GM23338 (cell line): ENCODE measurements around the gene RRP9. TPM values are rescaled to one million over a fixed set of nuclear protein-coding genes. Genes with fewer than 3 reads are reported as not detected.

ENCODE experiments used
- ATAC-seq: fragments of 200-7000 bp; cut with Tn5 transposase; 3 replicates; pipeline ENCODE4 v1.9.1; 2020
- DNase-seq: peaks from one replicate; pipeline ENCODE4 v3.0.0-alpha.2; 2015; ENCODE audit warnings: low spot score
- H2AFZ ChIP-seq: fragments of 200-600 bp; sonication (generic); 2 replicates; pipeline ENCODE4 v1.8.0; 2016; ENCODE audit warnings: antibody characterized with exemption, mild to moderate bottlenecking, moderate library complexity
- H3F3A ChIP-seq: fragments of 200-600 bp; sonication (generic); replicated peaks from 2 replicates; pipeline ENCODE4 v1.8.0; 2017; ENCODE audit warnings: antibody characterized with exemption, mixed run types, low read depth
- H3K27ac ChIP-seq: fragments of 200-600 bp; sonication (generic); 2 replicates; pipeline ENCODE4 v1.6.1; 2016; ENCODE audit warnings: low read depth
- H3K27me3 ChIP-seq: fragments of 200-600 bp; sonication (generic); 2 replicates; pipeline ENCODE4 v1.8.0; 2016; ENCODE audit warnings: mild to moderate bottlenecking, mixed run types, moderate library complexity; ENCODE audit not compliant: insufficient read depth
- H3K36me3 ChIP-seq: fragments of 200-600 bp; sonication (generic); 2 replicates; pipeline ENCODE4 v1.8.0; 2016; ENCODE audit warnings: mild to moderate bottlenecking; ENCODE audit not compliant: insufficient read depth
- H3K4me1 ChIP-seq: fragments of 200-600 bp; sonication (generic); 2 replicates; pipeline ENCODE4 v1.8.0; 2016; ENCODE audit warnings: mild to moderate bottlenecking, moderate library complexity; ENCODE audit not compliant: insufficient read depth
- H3K4me2 ChIP-seq: fragments of 200-600 bp; sonication (generic); 2 replicates; pipeline ENCODE4 v1.7.1; 2017; ENCODE audit warnings: mixed run types
- H3K4me3 ChIP-seq: fragments of 200-600 bp; sonication (generic); 2 replicates; pipeline ENCODE4 v1.6.1; 2016; ENCODE audit warnings: mixed run types
- H3K79me2 ChIP-seq: fragments of 200-600 bp; sonication (generic); replicated peaks from 2 replicates; pipeline ENCODE4 v1.8.0; 2017; ENCODE audit warnings: mild to moderate bottlenecking; ENCODE audit not compliant: insufficient read depth
- H3K9me2 ChIP-seq: fragments of 200-600 bp; sonication (generic); 2 replicates; pipeline ENCODE4 v1.8.0; 2017; ENCODE audit not compliant: insufficient read depth
- H4K20me1 ChIP-seq: fragments of 200-600 bp; sonication (generic); replicated peaks from 2 replicates; pipeline ENCODE4 v1.8.0; 2017; ENCODE audit warnings: mild to moderate bottlenecking; ENCODE audit not compliant: insufficient read depth
- H3K27ac Mint-ChIP-seq: 2 replicates; pipeline ENCODE4 v1.8.0; 2020; ENCODE audit warnings: inconsistent platforms, mild to moderate bottlenecking, moderate library complexity, mixed read lengths
- H3K27me3 Mint-ChIP-seq: 3 replicates; pipeline ENCODE4 v1.8.0; 2022; ENCODE audit warnings: low read depth, mild to moderate bottlenecking, moderate library complexity, mixed read lengths, inconsistent platforms; ENCODE audit not compliant: insufficient read depth, poor library complexity
- H3K36me3 Mint-ChIP-seq: 3 replicates; pipeline ENCODE4 v1.8.0; 2021; ENCODE audit warnings: low read depth, mild to moderate bottlenecking, inconsistent platforms, moderate library complexity, mixed read lengths
- H3K4me1 Mint-ChIP-seq: 3 replicates; pipeline ENCODE4 v1.8.0; 2020; ENCODE audit warnings: mild to moderate bottlenecking, inconsistent platforms, mixed read lengths
- H3K4me3 Mint-ChIP-seq: 3 replicates; pipeline ENCODE4 v1.8.0; 2021; ENCODE audit warnings: moderate library complexity, mild to moderate bottlenecking, inconsistent platforms, mixed read lengths
- H3K9me3 Mint-ChIP-seq: 3 replicates; pipeline ENCODE4 v1.8.0; 2020; ENCODE audit warnings: moderate library complexity, mild to moderate bottlenecking, inconsistent platforms, mixed read lengths
- EZH2 ChIP-seq: fragments of 200-600 bp; sonication (generic); IDR thresholded peaks from one replicate; pipeline ENCODE4 v1.8.0; 2017; ENCODE audit warnings: antibody characterized with exemption, mild to moderate bottlenecking, low read depth; ENCODE audit not compliant: unreplicated experiment
- EZH2phosphoT487 ChIP-seq: fragments of 200-600 bp; sonication (generic); IDR thresholded peaks from one replicate; pipeline ENCODE4 v1.8.1; 2018; ENCODE audit warnings: antibody characterized with exemption; ENCODE audit not compliant: unreplicated experiment
- JUNB ChIP-seq: IDR thresholded peaks from one replicate; pipeline ENCODE4 v1.6.1; 2016; ENCODE audit warnings: antibody characterized with exemption; ENCODE audit not compliant: unreplicated experiment
- NANOG ChIP-seq: IDR thresholded peaks from 2 replicates; pipeline ENCODE4 v1.6.1; 2016; ENCODE audit warnings: antibody characterized with exemption, borderline replicate concordance
- POLR2AphosphoS5 ChIP-seq: IDR thresholded peaks from 2 replicates; pipeline ENCODE4 v1.6.1; 2016; ENCODE audit warnings: antibody characterized with exemption, low read depth
- REST ChIP-seq: IDR thresholded peaks from one replicate; pipeline ENCODE4 v1.6.1; 2018; ENCODE audit warnings: antibody characterized with exemption; ENCODE audit not compliant: unreplicated experiment
- STAT1 ChIP-seq: IDR thresholded peaks from one replicate; pipeline ENCODE4 v1.6.1; 2016; ENCODE audit warnings: antibody characterized with exemption; ENCODE audit not compliant: unreplicated experiment
- ZNF114 ChIP-seq: fragments of 250-450 bp; sonication (Bioruptor Pico); IDR thresholded peaks from 2 replicates; pipeline ENCODE4 v1.5.0; 2020; ENCODE audit warnings: mild to moderate bottlenecking, moderate library complexity
- ZNF331 ChIP-seq: fragments of 250-450 bp; sonication (Bioruptor Pico); IDR thresholded peaks from 2 replicates; pipeline ENCODE4 v1.5.0; 2020; ENCODE audit warnings: low read depth, mild to moderate bottlenecking, moderate library complexity
- ZNF462 ChIP-seq: fragments of 250-450 bp; sonication (Bioruptor Pico); IDR thresholded peaks from 2 replicates; pipeline ENCODE4 v1.5.0; 2020; ENCODE audit warnings: mild to moderate bottlenecking, moderate library complexity
- polyA plus RNA-seq: library from polyadenylated mRNA; unstranded; fragments of >200 nt; fragmentation: Nextera tagmentation; extraction: Ambion mirVana; gene quantifications from 2 replicates; pipeline ENCODE4 v1.2.1, GENCODE V29; 2016
- total RNA-seq: library from RNA; depleted of rRNA; stranded (reverse); fragments of >200 nt; shearing (Covaris generic); gene quantifications from 2 replicates; pipeline ENCODE4 v1.2.3, GENCODE V29; 2014
- TF ChIP-seq, protein P1 (sequence below), 2 experiments: fragments of 200-600 bp in 1 of 2; sonication (generic) in 1 of 2; conservative IDR thresholded peaks; 2 replicates each; pipeline versions ENCODE4 v1.5.1 to v1.6.1; 2016 to 2017; ENCODE audit warnings: antibody characterized with exemption in 2 of 2, low read depth in 2 of 2, mild to moderate bottlenecking in 2 of 2, moderate library complexity in 1 of 2

The RRP9 gene
- total and polyA plus RNA-seq, 2 experiments from 2014 or later, result 62.4 to 68.1 TPM

- no peak for TF ChIP-seq ZNF462
- TF ChIP-seq, protein P1, sequence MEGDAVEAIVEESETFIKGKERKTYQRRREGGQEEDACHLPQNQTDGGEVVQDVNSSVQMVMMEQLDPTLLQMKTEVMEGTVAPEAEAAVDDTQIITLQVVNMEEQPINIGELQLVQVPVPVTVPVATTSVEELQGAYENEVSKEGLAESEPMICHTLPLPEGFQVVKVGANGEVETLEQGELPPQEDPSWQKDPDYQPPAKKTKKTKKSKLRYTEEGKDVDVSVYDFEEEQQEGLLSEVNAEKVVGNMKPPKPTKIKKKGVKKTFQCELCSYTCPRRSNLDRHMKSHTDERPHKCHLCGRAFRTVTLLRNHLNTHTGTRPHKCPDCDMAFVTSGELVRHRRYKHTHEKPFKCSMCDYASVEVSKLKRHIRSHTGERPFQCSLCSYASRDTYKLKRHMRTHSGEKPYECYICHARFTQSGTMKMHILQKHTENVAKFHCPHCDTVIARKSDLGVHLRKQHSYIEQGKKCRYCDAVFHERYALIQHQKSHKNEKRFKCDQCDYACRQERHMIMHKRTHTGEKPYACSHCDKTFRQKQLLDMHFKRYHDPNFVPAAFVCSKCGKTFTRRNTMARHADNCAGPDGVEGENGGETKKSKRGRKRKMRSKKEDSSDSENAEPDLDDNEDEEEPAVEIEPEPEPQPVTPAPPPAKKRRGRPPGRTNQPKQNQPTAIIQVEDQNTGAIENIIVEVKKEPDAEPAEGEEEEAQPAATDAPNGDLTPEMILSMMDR (conservative IDR thresholded peaks at IDR 0.05; ENCODE audit: low read depth in 2 of 2), result no peak
- no peak for TF ChIP-seq POLR2AphosphoS5
- TF ChIP-seq EZH2, result no peak
- no peak for TF ChIP-seq NANOG
- no peak for TF ChIP-seq JUNB
- TF ChIP-seq EZH2phosphoT487, result no peak
- no peak for TF ChIP-seq ZNF114 (CRISPR knock-in tag)
Measured at GRCh38 chr3:51960386-51960785, 18.7 kb upstream of the RRP9 start (continued).

GRCh38 chr3:51959651-51960050 lies 17.9 kb upstream of the RRP9 start:
- H3K27ac Mint-ChIP-seq, result no peak overlapping the region
- peaks cover 3% of the 10 kb centered on the region; the same call in 1 of the 3 replicates for H3K36me3 Mint-ChIP-seq
- Histone ChIP-seq H4K20me1 (no peaks in the 10 kb centered on the region; the same call in 1 of the 2 replicates), H2AFZ (no peak overlapping the region), H3K27me3 (peaks cover 26% of the 10 kb centered on the region), H3K4me1 (peaks cover 9% of the 10 kb centered on the region; the same call in 1 of the 2 replicates), H3K27ac (no peak overlapping the region), H3K9me2 (no peaks in the 10 kb centered on the region), H3K4me3 (no peak overlapping the region), H3K36me3 (no peaks in the 10 kb centered on the region), H3K4me2 (no peak overlapping the region), H3F3A (0 out of 2 replicates have a peak, but pooled peaks cover 5% of the 10 kb centered on the region), H3K79me2 (no peaks in the 10 kb centered on the region)
- H3K4me1 Mint-ChIP-seq, result peaks cover 17% of the 10 kb centered on the region; the same call in 2 of the 3 replicates
- no peak overlapping the region for H3K4me3 Mint-ChIP-seq
- DNase-seq (no peak), ATAC-seq (no peak)
- no peaks in the 10 kb centered on the region for H3K9me3 Mint-ChIP-seq
- peaks cover 34% of the 10 kb centered on the region for H3K27me3 Mint-ChIP-seq
- TF ChIP-seq REST (no peak), EZH2phosphoT487 (no peak), EZH2 (no peak), ZNF114 (CRISPR knock-in tag) (no peak), STAT1 (no peak), NANOG (no peak), POLR2AphosphoS5 (no peak), ZNF331 (no peak)
- TF ChIP-seq, protein P1 (conservative IDR thresholded peaks at IDR 0.05; ENCODE audit: low read depth in 2 of 2), result no peak
